K562 (cell line): ENCODE data around the gene TRAPPC8. TPM values are rescaled to one million over a fixed set of nuclear protein-coding genes. Genes with fewer than 3 reads are reported as not detected.

ENCODE experiments used
- ATAC-seq: fragments of 200-7000 bp; cut with Tn5 transposase; 3 replicates; pipeline ENCODE4 v1.9.1; 2020; ENCODE audit warnings: moderate library complexity
- Bru-seq: library from RNA; stranded (reverse); fragments of 400-500 nt; gene quantifications from one replicate; lab custom pipeline; 2021; lab: Mats Ljungman, UMichigan
- BruChase-seq, 2 experiments: library from RNA; stranded (reverse); fragments of 400-500 nt; gene quantifications; one replicate each; lab custom pipeline; 2021; lab: Mats Ljungman, UMichigan
- BruUV-seq: library from RNA; stranded (reverse); fragments of 400-500 nt; replicated peaks from 2 replicates; lab custom pipeline; 2021; lab: Mats Ljungman, UMichigan
- CTCF ChIA-PET: fragments of 300-600 bp; formaldehyde crosslinking; extraction: SDS; loops from one replicate; lab custom pipeline; 2021; ENCODE audit warnings: low intra/inter-chr PET ratio; lab: Yijun Ruan, JAX
- POLR2A ChIA-PET: fragments of 300-600, 350-650 bp; sonication (Branson Sonifier 250); formaldehyde crosslinking; extraction: SDS; loops from one replicate; lab custom pipeline; 2021; ENCODE audit warnings: antibody characterized with exemption, inconsistent platforms; lab: Yijun Ruan, JAX
- DNase-seq, 4 experiments: peaks; one replicate each; pipeline versions ENCODE4 v3.0.0 to v3.0.0-alpha.2; 2011 to 2018; ENCODE audit warnings: low spot score in 3 of 4, mixed read lengths in 3 of 4; ENCODE audit errors: extremely low read depth in 1 of 4
- FAIRE-seq: peaks from 2 replicates; lab custom pipeline; 2011; peaks lifted over from hg19 to GRCh38; lab: Jason Lieb, UNC
- H2AFZ ChIP-seq: 2 replicates; pipeline ENCODE4 v1.6.0; 2011; ENCODE audit warnings: low read depth, low read length, control low read depth, inconsistent platforms
- H3K27ac ChIP-seq: fragments of 200-600 bp; 3 replicates; pipeline ENCODE4 v1.8.0; 2011; ENCODE audit warnings: low read depth, mild to moderate bottlenecking, control low read depth, inconsistent platforms, low read length, moderate library complexity, mixed read lengths; ENCODE audit errors: extremely low read depth
- H3K27me3 ChIP-seq, 2 experiments: fragments of 300-600 bp in 1 of 2; 2 replicates in 1 of 2; 3 replicates in 1 of 2; pipeline versions ENCODE4 v1.6.0 to v1.8.0; 2011; ENCODE audit warnings: inconsistent platforms in 2 of 2, low read length in 2 of 2, mild to moderate bottlenecking in 1 of 2, mixed read lengths in 1 of 2, moderate library complexity in 1 of 2; ENCODE audit not compliant: control insufficient read depth in 2 of 2, insufficient read depth in 2 of 2
- H3K36me3 ChIP-seq: fragments of 300-600 bp; 3 replicates; pipeline ENCODE4 v1.8.0; 2011; ENCODE audit warnings: mild to moderate bottlenecking, low read length, inconsistent platforms; ENCODE audit not compliant: control insufficient read depth, insufficient read depth
- H3K4me1 ChIP-seq, 2 experiments: fragments of 200-600 bp in 1 of 2; replicated peaks in 1 of 2; 2 replicates in 1 of 2; 3 replicates in 1 of 2; pipeline versions ENCODE4 v1.5.1 to v1.8.0; 2011; ENCODE audit warnings: inconsistent platforms in 2 of 2, low read length in 2 of 2, mild to moderate bottlenecking in 1 of 2, mixed read lengths in 1 of 2, moderate library complexity in 1 of 2; ENCODE audit not compliant: control insufficient read depth in 2 of 2, insufficient read depth in 2 of 2
- H3K4me2 ChIP-seq: 2 replicates; pipeline ENCODE4 v1.6.1; 2011; ENCODE audit warnings: low read length, control low read depth, inconsistent platforms, mixed read lengths; ENCODE audit not compliant: insufficient read depth
- H3K4me3 ChIP-seq: fragments of 200-600 bp; sonication (generic), shearing (Covaris generic); 2 replicates; pipeline ENCODE4 v1.5.1; 2016; ENCODE audit warnings: control low read depth, inconsistent platforms
- H3K79me2 ChIP-seq: fragments of 200-600 bp; 3 replicates; pipeline ENCODE4 v1.8.0; 2011; ENCODE audit warnings: low read length, inconsistent platforms; ENCODE audit not compliant: control insufficient read depth, insufficient read depth
- H3K9ac ChIP-seq, 2 experiments: 2 replicates each; pipeline versions ENCODE4 v1.6.0 to v1.6.1; 2011; ENCODE audit warnings: low read depth in 2 of 2, low read length in 2 of 2, control low read depth in 1 of 2, inconsistent platforms in 1 of 2, mild to moderate bottlenecking in 1 of 2, mixed read lengths in 1 of 2; ENCODE audit not compliant: insufficient read depth in 1 of 2
- H3K9me1 ChIP-seq: one replicate; pipeline ENCODE4 v1.6.0; 2011; ENCODE audit warnings: inconsistent platforms, mild to moderate bottlenecking, low read length, moderate library complexity; ENCODE audit not compliant: control insufficient read depth, insufficient read depth
- H3K9me3 ChIP-seq: replicated peaks from 2 replicates; pipeline ENCODE4 v1.5.1; 2011; ENCODE audit warnings: low read depth, low read length, inconsistent platforms; ENCODE audit not compliant: control insufficient read depth, insufficient read depth
- H4K20me1 ChIP-seq: replicated peaks from 2 replicates; pipeline ENCODE4 v1.6.1; 2011; ENCODE audit warnings: low read length, inconsistent platforms, mixed read lengths; ENCODE audit not compliant: control insufficient read depth, insufficient read depth
- CBX5 ChIP-seq: IDR thresholded peaks from 2 replicates; pipeline ENCODE4 v1.6.1; 2014; ENCODE audit warnings: low read depth, borderline replicate concordance
- ELF1 ChIP-seq: fragments of 200-800 bp; sonication (Bioruptor generic); IDR thresholded peaks from 2 replicates; pipeline ENCODE4 v1.6.1; 2016; ENCODE audit warnings: missing genetic modification characterization, missing compliant biosample characterization
- FUS ChIP-seq: fragments of 200-400 bp; formaldehyde crosslinking; optimal IDR thresholded peaks from 2 replicates; pipeline ENCODE3; 2017; ENCODE audit warnings: low read depth, low read length
- HMG20A ChIP-seq: fragments of 450-650 bp; formaldehyde crosslinking; conservative IDR thresholded peaks from 2 replicates; pipeline ENCODE4 v1.4.0; 2020; ENCODE audit warnings: mild to moderate bottlenecking, mixed read lengths
- MEIS2 ChIP-seq: fragments of 450-650 bp; IDR thresholded peaks from 2 replicates; pipeline ENCODE4 v1.6.1; 2014; ENCODE audit warnings: mild to moderate bottlenecking; ENCODE audit not compliant: partially characterized antibody
- NEUROD1 ChIP-seq: fragments of 150-350 bp; IDR thresholded peaks from 2 replicates; pipeline ENCODE4 v1.6.1; 2014; ENCODE audit warnings: borderline replicate concordance, low read length, low read depth; ENCODE audit not compliant: partially characterized antibody
- SRSF1 ChIP-seq: fragments of 200-400 bp; formaldehyde crosslinking; IDR thresholded peaks from 2 replicates; pipeline ENCODE4 v1.6.1; 2017; ENCODE audit warnings: mild to moderate bottlenecking, low read depth, low read length, moderate library complexity
- TGIF2 ChIP-seq: sonication (generic); formaldehyde crosslinking; IDR thresholded peaks from 2 replicates; pipeline ENCODE4 v1.8.1; 2022; ENCODE audit warnings: mild to moderate bottlenecking, missing genetic modification reagents, moderate library complexity
- ZC3H11A ChIP-seq: IDR thresholded peaks from 2 replicates; pipeline ENCODE4 v1.6.1; 2012; ENCODE audit warnings: low read depth, low read length, improper control_type of control experiment
- ZC3H4 ChIP-seq: sonication (generic); formaldehyde crosslinking; IDR thresholded peaks from 2 replicates; pipeline ENCODE4 v1.9.0; 2021; ENCODE audit warnings: missing genetic modification reagents, borderline replicate concordance
- ZNF121 ChIP-seq: sonication (generic); formaldehyde crosslinking; conservative IDR thresholded peaks from 2 replicates; pipeline ENCODE4 v1.8.0; 2022; ENCODE audit warnings: missing genetic modification reagents
- ZNF431 ChIP-seq: sonication (generic); formaldehyde crosslinking; IDR thresholded peaks from 2 replicates; pipeline ENCODE4 v1.8.0; 2022; ENCODE audit warnings: mild to moderate bottlenecking, missing genetic modification reagents
- WGBS: fragments of 100-300 bp; shearing (Covaris generic); methylation state at CpG from one replicate; pipeline ENCODE4 v1.1.6; 2016; ENCODE audit warnings: low coverage, mixed read lengths; ENCODE audit not compliant: insufficient coverage; ENCODE audit errors: missing lambda C conversion rate; 5-methylcytosine and 5-hydroxymethylcytosine counted together
- in situ Hi-C: fragments of 300-500 bp; cut with MboI; formaldehyde crosslinking; loops from 4 replicates; pipeline ENCODE4 v1.15.0; 2018; ENCODE audit warnings: inconsistent platforms, mixed read lengths
- intact Hi-C: fragments of 100-400 bp; cut with micrococcal nuclease; formaldehyde crosslinking; loops from 2 replicates; pipeline ENCODE4 v1.14.2; 2022
- long read RNA-seq, 3 experiments: library from polyadenylated mRNA in 2 of 3; library from RNA in 1 of 3; unstranded in 2 of 3; stranded (forward) in 1 of 3; transcript quantifications; one replicate each; pipeline ENCODE4 v2.0.0, GENCODE V29; 2019 to 2022
- polyA minus RNA-seq, 3 experiments: library from RNA; depleted of rRNA, polyadenylated mRNA; stranded (reverse); fragments of >200 nt; gene quantifications; 2 replicates each; pipeline ENCODE4 v1.2.3, GENCODE V29; 2011
- polyA plus RNA-seq, 8 experiments: library from polyadenylated mRNA; depleted of rRNA in 4 of 8; stranded (reverse) in 5 of 8; unstranded in 3 of 8; fragments of >200 nt; fragmentation: Nextera tagmentation in 2 of 8; fragmentation: Illumina TruSeq in 1 of 8; extraction: Ambion mirVana in 2 of 8; extraction: Trizol in 1 of 8; gene quantifications; 2 replicates each; pipeline versions ENCODE4 v1.2.1 to v1.2.3, GENCODE V29; 2011 to 2014; ENCODE audit warnings: inconsistent platforms in 1 of 8, missing spikeins in 1 of 8
- total RNA-seq, 7 experiments: library from RNA; depleted of rRNA in 6 of 7; stranded (reverse); fragments of >200 nt in 6 of 7; fragmentation: Illumina TruSeq in 2 of 7; extraction: Trizol in 2 of 7; gene quantifications; 2 replicates each; pipeline versions ENCODE4 v1.2.1 to v1.2.3, GENCODE V29; 2011 to 2021; ENCODE audit warnings: low replicate concordance in 1 of 7

The TRAPPC8 gene, protein sequence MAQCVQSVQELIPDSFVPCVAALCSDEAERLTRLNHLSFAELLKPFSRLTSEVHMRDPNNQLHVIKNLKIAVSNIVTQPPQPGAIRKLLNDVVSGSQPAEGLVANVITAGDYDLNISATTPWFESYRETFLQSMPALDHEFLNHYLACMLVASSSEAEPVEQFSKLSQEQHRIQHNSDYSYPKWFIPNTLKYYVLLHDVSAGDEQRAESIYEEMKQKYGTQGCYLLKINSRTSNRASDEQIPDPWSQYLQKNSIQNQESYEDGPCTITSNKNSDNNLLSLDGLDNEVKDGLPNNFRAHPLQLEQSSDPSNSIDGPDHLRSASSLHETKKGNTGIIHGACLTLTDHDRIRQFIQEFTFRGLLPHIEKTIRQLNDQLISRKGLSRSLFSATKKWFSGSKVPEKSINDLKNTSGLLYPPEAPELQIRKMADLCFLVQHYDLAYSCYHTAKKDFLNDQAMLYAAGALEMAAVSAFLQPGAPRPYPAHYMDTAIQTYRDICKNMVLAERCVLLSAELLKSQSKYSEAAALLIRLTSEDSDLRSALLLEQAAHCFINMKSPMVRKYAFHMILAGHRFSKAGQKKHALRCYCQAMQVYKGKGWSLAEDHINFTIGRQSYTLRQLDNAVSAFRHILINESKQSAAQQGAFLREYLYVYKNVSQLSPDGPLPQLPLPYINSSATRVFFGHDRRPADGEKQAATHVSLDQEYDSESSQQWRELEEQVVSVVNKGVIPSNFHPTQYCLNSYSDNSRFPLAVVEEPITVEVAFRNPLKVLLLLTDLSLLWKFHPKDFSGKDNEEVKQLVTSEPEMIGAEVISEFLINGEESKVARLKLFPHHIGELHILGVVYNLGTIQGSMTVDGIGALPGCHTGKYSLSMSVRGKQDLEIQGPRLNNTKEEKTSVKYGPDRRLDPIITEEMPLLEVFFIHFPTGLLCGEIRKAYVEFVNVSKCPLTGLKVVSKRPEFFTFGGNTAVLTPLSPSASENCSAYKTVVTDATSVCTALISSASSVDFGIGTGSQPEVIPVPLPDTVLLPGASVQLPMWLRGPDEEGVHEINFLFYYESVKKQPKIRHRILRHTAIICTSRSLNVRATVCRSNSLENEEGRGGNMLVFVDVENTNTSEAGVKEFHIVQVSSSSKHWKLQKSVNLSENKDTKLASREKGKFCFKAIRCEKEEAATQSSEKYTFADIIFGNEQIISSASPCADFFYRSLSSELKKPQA (N-terminal part only)
- total RNA-seq (2011; cell fraction: chromatin; rRNA removed; ENCODE audit: low replicate concordance): 99.2 and 180 TPM in 2 replicates
- 35.4 and 45.1 TPM in 2 replicates for total RNA-seq (2011; cell fraction: nucleolus; rRNA removed)
- total RNA-seq (2011; cell fraction: nucleoplasm; rRNA removed): 83.7 and 87.3 TPM in 2 replicates
- total RNA-seq (2014; rRNA removed) (28.0 and 28.8 TPM in 2 replicates), total RNA-seq (2014; rRNA removed; fragmentation: Illumina TruSeq; extraction: Trizol) (49.2 and 58.0 TPM in 2 replicates), total RNA-seq (2015; rRNA removed; fragmentation: Illumina TruSeq; extraction: Trizol) (56.7 and 62.5 TPM in 2 replicates), total RNA-seq (2021) (44.6 and 52.4 TPM in 2 replicates), polyA plus RNA-seq (2011; rRNA removed) (111 and 115 TPM in 2 replicates), polyA plus RNA-seq (2014; fragmentation: Illumina TruSeq; extraction: Trizol) (30.8 and 31.0 TPM in 2 replicates), polyA plus RNA-seq (2014; fragmentation: Nextera tagmentation; extraction: Ambion mirVana) (10 to 100 TPM; 20.1 to 23.4 TPM), polyA plus RNA-seq (2014; rRNA removed) (35.6 and 51.2 TPM in 2 replicates), polyA minus RNA-seq (2011; rRNA and poly(A)+ RNA removed) (151 and 174 TPM in 2 replicates), Bru-seq, nascent RNA (percentile 82 among the genes with signal in this experiment), BruChase-seq, experiment 1, labeled RNA remaining after a 2-hour chase (percentile 89 among the genes with signal in this experiment), BruChase-seq, experiment 2, labeled RNA remaining after a 6-hour chase (percentile 90 among the genes with signal in this experiment)
- polyA plus RNA-seq (2011; cell fraction: cytosol; rRNA removed): 37.7 and 70.5 TPM in 2 replicates
- polyA plus RNA-seq (2011; cell fraction: nucleus; rRNA removed): 148 and 192 TPM in 2 replicates
- polyA plus RNA-seq (2012): 20.5 and 27.4 TPM in 2 replicates
- polyA minus RNA-seq (2011; cell fraction: cytosol; rRNA and poly(A)+ RNA removed): 24.9 and 37.6 TPM in 2 replicates
- polyA minus RNA-seq (2011; cell fraction: nucleus; rRNA and poly(A)+ RNA removed): 34.6 and 61.4 TPM in 2 replicates
- long read RNA-seq, experiment 1, full-length matches to known transcripts: 42 of 102 reads
- long read RNA-seq, experiment 1, partial matches to known transcripts: 17 of 102 reads
- long read RNA-seq, experiment 1, other reads (novel, unspliced or antisense): 43 of 102 reads
- long read RNA-seq, experiment 2, full-length matches to known transcripts: 2 of 11 reads
- long read RNA-seq, experiment 2, partial matches to known transcripts: 3 of 11 reads
- long read RNA-seq, experiment 2, other reads (novel, unspliced or antisense): 6 of 11 reads
- long read RNA-seq, experiment 3: 0 reads

DNA sequence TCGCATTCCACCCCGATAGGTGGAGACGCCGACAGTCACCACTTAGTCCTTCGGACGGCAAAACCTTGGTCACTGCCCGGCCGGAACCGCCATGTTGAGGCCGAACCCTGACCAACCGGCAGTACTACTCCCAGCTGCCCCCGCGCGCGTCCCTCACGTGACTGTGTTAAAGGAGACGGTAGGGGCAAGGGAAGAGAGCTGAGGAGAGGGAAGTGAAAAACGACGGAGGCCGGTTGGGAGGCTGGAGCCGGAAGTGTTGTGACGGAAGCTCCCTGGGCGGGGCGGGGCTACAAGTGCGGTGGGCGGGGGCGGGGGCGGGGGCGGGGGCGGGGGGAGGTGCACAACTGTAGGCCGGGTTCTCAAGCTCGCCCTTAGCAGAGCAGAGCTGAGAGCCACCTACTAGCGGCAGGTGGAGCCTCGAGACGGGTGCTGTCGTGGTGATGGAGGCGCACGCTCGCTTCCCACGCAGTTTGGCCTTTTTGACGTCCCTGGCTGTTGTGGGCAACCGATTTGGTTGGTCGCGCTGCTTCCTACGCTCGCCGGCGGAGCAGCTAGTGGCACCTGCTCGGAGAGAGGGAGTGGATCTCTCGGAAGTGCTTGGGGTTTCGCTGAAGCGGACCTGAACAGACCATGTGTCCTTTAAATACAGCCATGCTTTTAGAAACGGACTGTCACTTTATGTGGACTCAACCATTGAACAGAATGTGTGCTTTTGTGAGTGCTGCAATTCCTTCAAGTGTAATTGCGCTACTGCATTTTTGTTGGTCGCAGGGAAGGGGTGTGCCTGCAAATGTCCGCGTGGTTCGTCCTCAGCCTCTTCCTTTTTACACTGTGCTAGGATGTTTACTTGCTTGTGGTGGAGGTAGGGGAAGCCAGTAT, at the start of gene TRAPPC8:
Gene TRAPPC8, minus strand, starts transcription at position 130 of the 879 bp plus-strand sequence. CDS start 364 bp downstream, outside the sequence.
- peak within 1 kb of the TSS; percentile 99 for H2AFZ ChIP-seq
- 0 out of 2 replicates have a peak, but pooled peaks cover 10% of the 10 kb centered on the region for H4K20me1 ChIP-seq
- no peaks in the 10 kb centered on the region for H3K27me3 ChIP-seq
- TSS peak; percentile 85 for BruUV-seq
- peaks cover 57% of the 10 kb centered on the region for H3K79me2 ChIP-seq
- H3K4me3 ChIP-seq: peak within 1 kb of the TSS; percentile 93
- under 1% methylated on average over 47 of the region's 58 CpGs for WGBS
- H3K9ac ChIP-seq: peak within 1 kb of the TSS; percentile 90 to 99
- peaks cover 15% of the 10 kb centered on the region for H3K36me3 ChIP-seq
- ATAC-seq: peak; percentile 94
- CTCF ChIA-PET: no interaction called here
- H3K9me1 ChIP-seq: no peaks in the 10 kb centered on the region
- no peaks in the 10 kb centered on the region for H3K9me3 ChIP-seq
- peak within 1 kb of the TSS; percentile 100 for H3K4me2 ChIP-seq
- intact Hi-C loops (loop anchor here (5.0 kb wide), 2 partner anchors 149 to 194 kb away; partner anchors contain the start of gene RNF138), in situ Hi-C loops (no loop called here)
- DNase-seq: peak; percentile 94 to 99 (median 96)
- H3K27ac ChIP-seq: peak within 1 kb of the TSS; percentile 94
- FAIRE-seq: peak; percentile 84
- POLR2A ChIA-PET: interaction anchor here (0.6 to 2.4 kb wide), 13 partner anchors 9 to 232 kb away, joined by 3 to 20 read pairs (median 5); no protein-coding TSS in a partner anchor
- H3K4me1 ChIP-seq: peaks cover 17 to 23% of the 10 kb centered on the region in 2 experiments; a peak in 4 of 5 replicates
- TF ChIP-seq CBX5 (peak; percentile 52; the same call in 1 of the 2 replicates), SRSF1 (no peak), ZNF431 (peak; percentile 75), MEIS2 (peak; percentile 58), NEUROD1 (no peak), TGIF2 (CRISPR knock-in tag) (no peak), ZC3H4 (no peak), HMG20A (CRISPR knock-in tag) (no peak), ELF1 (tag) (peak; percentile 86), ZNF121 (CRISPR knock-in tag) (no peak), FUS (no peak), ZC3H11A (no peak)
